H9 (cell line): ENCODE data around the gene EPHA1. TPM values are rescaled to one million over a fixed set of nuclear protein-coding genes. Genes with fewer than 3 reads are reported as not detected.
A peak's percentile ranks its signal among the peaks of the same experiment; 100 is the strongest.

Experiments used
- DNase-seq: peaks from one replicate; pipeline ENCODE4 v3.0.0-alpha.2; 2017
- H2AFZ ChIP-seq: one replicate; pipeline ENCODE4 v1.6.1; 2013; ENCODE audit warnings: mild to moderate bottlenecking, low read length, control low read depth, moderate library complexity
- H2AK5ac ChIP-seq: 2 replicates; pipeline ENCODE4 v1.6.1; 2013; ENCODE audit warnings: low read length, control low read depth, mixed read lengths; ENCODE audit not compliant: insufficient read length
- H2BK120ac ChIP-seq: one replicate; pipeline ENCODE4 v1.6.1; 2013; ENCODE audit warnings: low read depth, mild to moderate bottlenecking, low read length, control low read depth, inconsistent platforms; ENCODE audit not compliant: poor library complexity, severe bottlenecking
- H2BK12ac ChIP-seq: 2 replicates; pipeline ENCODE4 v1.6.1; 2013; ENCODE audit warnings: low read length, control low read depth, mixed read lengths, low read depth; ENCODE audit not compliant: insufficient read length
- H2BK15ac ChIP-seq: 2 replicates; pipeline ENCODE4 v1.6.1; 2013; ENCODE audit warnings: low read depth, low read length, control low read depth
- H2BK20ac ChIP-seq: one replicate; pipeline ENCODE4 v1.6.1; 2013; ENCODE audit warnings: low read depth, mild to moderate bottlenecking, low read length, control low read depth, inconsistent platforms; ENCODE audit not compliant: poor library complexity, severe bottlenecking
- H2BK5ac ChIP-seq: 2 replicates; pipeline ENCODE4 v1.6.1; 2013; ENCODE audit warnings: low read length, control low read depth, mixed read lengths; ENCODE audit not compliant: insufficient read length
- H3K14ac ChIP-seq: 2 replicates; pipeline ENCODE4 v1.6.1; 2013; ENCODE audit warnings: low read length, control low read depth; ENCODE audit not compliant: insufficient read depth
- H3K18ac ChIP-seq: 2 replicates; pipeline ENCODE4 v1.6.1; 2013; ENCODE audit warnings: low read depth, mild to moderate bottlenecking, mixed read lengths, low read length, control low read depth; ENCODE audit not compliant: insufficient read length
- H3K23ac ChIP-seq: 2 replicates; pipeline ENCODE4 v1.6.1; 2013; ENCODE audit warnings: low read length, control low read depth, mixed read lengths, low read depth; ENCODE audit not compliant: insufficient read length
- H3K23me2 ChIP-seq: 2 replicates; pipeline ENCODE4 v1.6.1; 2013; ENCODE audit warnings: low read depth, mild to moderate bottlenecking, mixed read lengths, low read length, control low read depth; ENCODE audit not compliant: insufficient read length, poor library complexity, severe bottlenecking
- H3K27ac ChIP-seq: 2 replicates; pipeline ENCODE4 v1.5.1; 2013; ENCODE audit warnings: low read length, control low read depth, mixed read lengths, low read depth; ENCODE audit not compliant: insufficient read length
- H3K27me3 ChIP-seq: 2 replicates; pipeline ENCODE4 v1.6.1; 2013; ENCODE audit warnings: low read length, control low read depth, inconsistent platforms; ENCODE audit not compliant: insufficient read depth
- H3K4ac ChIP-seq: 2 replicates; pipeline ENCODE4 v1.6.1; 2013; ENCODE audit warnings: low read depth, mild to moderate bottlenecking, control low read depth, inconsistent platforms, low read length, moderate library complexity
- H3K4me1 ChIP-seq: 2 replicates; pipeline ENCODE4 v1.6.1; 2013; ENCODE audit warnings: low read length, control low read depth, inconsistent platforms; ENCODE audit not compliant: insufficient read depth
- H3K4me2 ChIP-seq: 2 replicates; pipeline ENCODE4 v1.6.1; 2013; ENCODE audit warnings: low read length, control low read depth, mixed read lengths; ENCODE audit not compliant: insufficient read length, insufficient read depth
- H3K56ac ChIP-seq: 2 replicates; pipeline ENCODE4 v1.6.1; 2013; ENCODE audit warnings: low read depth, mild to moderate bottlenecking, mixed read lengths, low read length, control low read depth; ENCODE audit not compliant: insufficient read length
- H3K79me1 ChIP-seq: 2 replicates; pipeline ENCODE4 v1.6.1; 2013; ENCODE audit warnings: low read depth, mild to moderate bottlenecking, moderate library complexity, low read length, control low read depth, inconsistent platforms; ENCODE audit not compliant: insufficient read depth, poor library complexity, severe bottlenecking
- H3K79me2 ChIP-seq: 2 replicates; pipeline ENCODE4 v1.6.1; 2013; ENCODE audit warnings: low read length, control low read depth, inconsistent platforms; ENCODE audit not compliant: insufficient read depth
- H3K9ac ChIP-seq: 2 replicates; pipeline ENCODE4 v1.6.1; 2013; ENCODE audit warnings: low read length, control low read depth, mixed read lengths; ENCODE audit not compliant: insufficient read length; ENCODE audit errors: extremely low read depth
- H3K9me3 ChIP-seq: one replicate; pipeline ENCODE4 v1.6.1; 2013; ENCODE audit warnings: low read depth, low read length, inconsistent platforms; ENCODE audit not compliant: control insufficient read depth
- H3T11ph ChIP-seq: one replicate; pipeline ENCODE4 v1.6.1; 2013; ENCODE audit warnings: mild to moderate bottlenecking, low read length, control low read depth, inconsistent platforms
- H4K20me1 ChIP-seq: one replicate; pipeline ENCODE4 v1.6.1; 2013; ENCODE audit not compliant: control insufficient read depth, insufficient read length, insufficient read depth
- H4K5ac ChIP-seq: 2 replicates; pipeline ENCODE4 v1.6.1; 2013; ENCODE audit warnings: low read depth, mild to moderate bottlenecking, mixed read lengths, low read length, control low read depth; ENCODE audit not compliant: insufficient read length
- H4K8ac ChIP-seq: replicated peaks from 2 replicates; pipeline ENCODE4 v1.6.1; 2013; ENCODE audit warnings: low read length, control low read depth, mixed read lengths, low read depth; ENCODE audit not compliant: insufficient read length
- H4K91ac ChIP-seq: 2 replicates; pipeline ENCODE4 v1.6.1; 2013; ENCODE audit warnings: low read depth, mild to moderate bottlenecking, moderate library complexity, mixed read lengths, low read length, control low read depth; ENCODE audit not compliant: insufficient read length
- H3K27ac Mint-ChIP-seq, 3 experiments: 2 replicates in 2 of 3; 3 replicates in 1 of 3; pipeline ENCODE4 v1.8.0; 2020 to 2021; ENCODE audit warnings: mixed read lengths in 3 of 3, mild to moderate bottlenecking in 1 of 3, moderate library complexity in 1 of 3
- H3K27me3 Mint-ChIP-seq: 2 replicates; pipeline ENCODE4 v1.8.0; 2021; ENCODE audit warnings: low read depth, mild to moderate bottlenecking, moderate library complexity, mixed read lengths
- H3K36me3 Mint-ChIP-seq, 3 experiments: 2 replicates in 2 of 3; 3 replicates in 1 of 3; pipeline ENCODE4 v1.8.0; 2020 to 2021; ENCODE audit warnings: low read depth in 3 of 3, mixed read lengths in 3 of 3; ENCODE audit not compliant: insufficient read depth in 1 of 3
- H3K4me1 Mint-ChIP-seq, 2 experiments: 2 replicates each; pipeline ENCODE4 v1.8.0; 2020; ENCODE audit warnings: mixed read lengths in 2 of 2
- H3K4me3 Mint-ChIP-seq, 2 experiments: 2 replicates in 1 of 2; 3 replicates in 1 of 2; pipeline ENCODE4 v1.8.0; 2020 to 2021; ENCODE audit warnings: mild to moderate bottlenecking in 2 of 2, mixed read lengths in 2 of 2, moderate library complexity in 1 of 2
- H3K9me3 Mint-ChIP-seq, 2 experiments: 2 replicates in 1 of 2; 3 replicates in 1 of 2; pipeline ENCODE4 v1.8.0; 2020; ENCODE audit warnings: mild to moderate bottlenecking in 2 of 2, mixed read lengths in 2 of 2, moderate library complexity in 1 of 2
- WGBS: extraction: QIAGEN DNeasy Blood & Tissue Kit; methylation state at CpG from one replicate; pipeline ENCODE4 v1.1.7; 2013; ENCODE audit warnings: missing lambda C conversion rate, low lambda C conversion rate, mixed read lengths; ENCODE audit not compliant: insufficient read length; ENCODE audit errors: extremely low coverage; 5-methylcytosine and 5-hydroxymethylcytosine counted together
- total RNA-seq: library from RNA; stranded (reverse); gene quantifications from 2 replicates; pipeline ENCODE4 v1.2.1, GENCODE V29; 2021
- TF ChIP-seq, protein P1 (sequence below): fragments of 200-600 bp; sonication (generic); conservative IDR thresholded peaks from 3 replicates; pipeline ENCODE4 v1.8.0; 2021; ENCODE audit warnings: antibody characterized with exemption, mild to moderate bottlenecking

Gene EPHA1
- total RNA-seq, 1 experiment from 2014 or later, result 109 TPM

DNA sequence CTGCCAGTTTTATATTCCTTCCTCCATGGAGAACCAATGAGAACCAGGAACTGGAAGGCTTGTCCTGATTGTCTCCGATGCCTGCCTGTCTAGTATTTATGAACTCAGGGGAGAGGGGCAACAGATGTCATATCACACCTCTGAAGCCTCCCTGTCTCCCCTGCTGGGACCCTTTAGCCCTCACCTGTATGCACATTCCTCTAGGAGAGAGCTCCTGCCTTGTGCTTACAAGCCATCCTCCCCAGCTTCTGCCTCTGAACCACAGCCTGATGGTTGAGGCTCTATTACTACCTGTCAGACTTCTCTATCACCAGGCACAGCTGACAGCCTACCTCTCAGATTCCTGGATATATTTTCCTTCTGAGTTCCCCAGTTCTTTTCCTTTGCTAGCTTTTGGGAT lies 40.3 kb downstream of the EPHA1 start:
- Histone ChIP-seq H3K56ac (no peak overlapping the region), H3K23me2 (peaks cover under 1% of the 10 kb centered on the region), H3K14ac (no peak overlapping the region), H2BK12ac (no peak overlapping the region), H2AFZ (no peak overlapping the region), H2AK5ac (no peak overlapping the region), H2BK120ac (no peak overlapping the region), H3K27me3 (peaks cover 5% of the 10 kb centered on the region; the same call in 1 of the 2 replicates), H2BK15ac (no peak overlapping the region), H3K27ac (no peak overlapping the region), H3K4me2 (no peak overlapping the region), H2BK5ac (no peak overlapping the region), H3K18ac (no peak overlapping the region), H3K79me1 (no peaks in the 10 kb centered on the region), H3T11ph (no peak overlapping the region), H3K4me1 (peaks cover 12% of the 10 kb centered on the region), H4K20me1 (no peaks in the 10 kb centered on the region), H4K91ac (no peak overlapping the region), H2BK20ac (no peak overlapping the region), H3K79me2 (no peaks in the 10 kb centered on the region), H4K8ac (no peak overlapping the region), H3K23ac (no peak overlapping the region), H4K5ac (no peak overlapping the region), H3K9me3 (no peaks in the 10 kb centered on the region), H3K4ac (no peak overlapping the region), H3K9ac (no peak overlapping the region)
- H3K36me3 Mint-ChIP-seq, result peaks cover 0 to under 1% (median 0%) of the 10 kb centered on the region in 3 experiments; a peak in 1 of 7 replicates
- no CpG with 5 or more reads among the region's 1 CpG for WGBS
- peak; percentile 37 for DNase-seq
- H3K27ac Mint-ChIP-seq, result peak overlapping the region in 2 of 3 experiments; percentile 14 to 56; a peak in 3 of 7 replicates
- TF ChIP-seq, protein P1, sequence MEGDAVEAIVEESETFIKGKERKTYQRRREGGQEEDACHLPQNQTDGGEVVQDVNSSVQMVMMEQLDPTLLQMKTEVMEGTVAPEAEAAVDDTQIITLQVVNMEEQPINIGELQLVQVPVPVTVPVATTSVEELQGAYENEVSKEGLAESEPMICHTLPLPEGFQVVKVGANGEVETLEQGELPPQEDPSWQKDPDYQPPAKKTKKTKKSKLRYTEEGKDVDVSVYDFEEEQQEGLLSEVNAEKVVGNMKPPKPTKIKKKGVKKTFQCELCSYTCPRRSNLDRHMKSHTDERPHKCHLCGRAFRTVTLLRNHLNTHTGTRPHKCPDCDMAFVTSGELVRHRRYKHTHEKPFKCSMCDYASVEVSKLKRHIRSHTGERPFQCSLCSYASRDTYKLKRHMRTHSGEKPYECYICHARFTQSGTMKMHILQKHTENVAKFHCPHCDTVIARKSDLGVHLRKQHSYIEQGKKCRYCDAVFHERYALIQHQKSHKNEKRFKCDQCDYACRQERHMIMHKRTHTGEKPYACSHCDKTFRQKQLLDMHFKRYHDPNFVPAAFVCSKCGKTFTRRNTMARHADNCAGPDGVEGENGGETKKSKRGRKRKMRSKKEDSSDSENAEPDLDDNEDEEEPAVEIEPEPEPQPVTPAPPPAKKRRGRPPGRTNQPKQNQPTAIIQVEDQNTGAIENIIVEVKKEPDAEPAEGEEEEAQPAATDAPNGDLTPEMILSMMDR, result no peak
- H3K9me3 Mint-ChIP-seq, result no peaks in the 10 kb centered on the region
- peaks cover 25% of the 10 kb centered on the region for H3K27me3 Mint-ChIP-seq
- H3K4me3 Mint-ChIP-seq, result no peak overlapping the region
- peaks cover 34% of the 10 kb centered on the region in 2 experiments for H3K4me1 Mint-ChIP-seq
